Stimulated activated CD8-positive, alpha-beta memory T cell treated with anti-CD3 and anti-CD28 coated beads, Interleukin-4, amount 100 ng/mL, for 4 hours (primary cell): ENCODE data around the gene TTI1.
A peak's percentile ranks its signal among the peaks of the same experiment; 100 is the strongest.

Source experiments
- DNase-seq, 2 donors: peaks; one replicate each; pipeline ENCODE4 v3.0.0-alpha.2; 2020; ENCODE audit warnings: low read depth in 2 of 2, low spot score in 1 of 2

TTI1 gene

GRCh38 chr20:38033330-38034107 is at the start of gene TTI1, which contains the start of gene RPRD1B:
TTI1 (minus strand) TSS chr20:38033456; CDS start chr20:38013816, 19,640 bp downstream.
RPRD1B (plus strand) TSS chr20:38033746; CDS start chr20:38033948, 202 bp downstream.
- DNase-seq = peak; percentile 78 to 84

- DNase-seq = no peak
These were observed 49.6 kb upstream of the TTI1 start for GRCh38 chr20:38082894-38083293.

GRCh38 chr20:38081575-38081974 is 48.3 kb upstream of the TTI1 start:
- DNase-seq = no peak

GRCh38 chr20:38079353-38079752 is 46.1 kb upstream of the TTI1 start:
- no peak for DNase-seq

- DNase-seq = no peak
These were observed 44.8 kb upstream of the TTI1 start for GRCh38 chr20:38078084-38078483.

GRCh38 chr20:38076548-38076947 is 43.3 kb upstream of the TTI1 start:
- no peak for DNase-seq

- no peak for DNase-seq
These were observed 42.1 kb upstream of the TTI1 start for GRCh38 chr20:38075161-38075998.

- no peak for DNase-seq
These were observed 40.2 kb upstream of the TTI1 start for GRCh38 chr20:38073307-38074071.

- no peak for DNase-seq
These were observed 39.6 kb upstream of the TTI1 start for GRCh38 chr20:38072898-38073297.

- no peak for DNase-seq
These were observed 34.6 kb upstream of the TTI1 start for GRCh38 chr20:38067717-38068365.

- no peak for DNase-seq
These were observed 33.9 kb upstream of the TTI1 start for GRCh38 chr20:38066969-38067716.

- DNase-seq = no peak
These were observed 32.6 kb upstream of the TTI1 start for GRCh38 chr20:38065764-38066375.

- no peak for DNase-seq
These were observed 30.8 kb upstream of the TTI1 start for GRCh38 chr20:38063911-38064530.

- DNase-seq = no peak
These were observed 29.6 kb upstream of the TTI1 start for GRCh38 chr20:38062890-38063289.

- no peak for DNase-seq
These were observed 27.9 kb upstream of the TTI1 start for GRCh38 chr20:38061109-38061508.

GRCh38 chr20:38060536-38060935 is 27.3 kb upstream of the TTI1 start:
- no peak for DNase-seq

GRCh38 chr20:38059832-38060231 is 26.6 kb upstream of the TTI1 start:
- DNase-seq = no peak

- peak; percentile 37 to 46 for DNase-seq
These were observed 24.2 kb upstream of the TTI1 start for GRCh38 chr20:38057351-38057972.

GRCh38 chr20:38055848-38056247 is 22.6 kb upstream of the TTI1 start:
- no peak for DNase-seq
